ENCODE data around the gene MRPL58.
A peak's percentile ranks its signal among the peaks of the same experiment; 100 is the strongest.
"Not testable (repeated sequence)": the region's sequence is repeated elsewhere in the genome, so short reads cannot be mapped to it uniquely, and the experiment has no call there.

Gene MRPL58

DNA sequence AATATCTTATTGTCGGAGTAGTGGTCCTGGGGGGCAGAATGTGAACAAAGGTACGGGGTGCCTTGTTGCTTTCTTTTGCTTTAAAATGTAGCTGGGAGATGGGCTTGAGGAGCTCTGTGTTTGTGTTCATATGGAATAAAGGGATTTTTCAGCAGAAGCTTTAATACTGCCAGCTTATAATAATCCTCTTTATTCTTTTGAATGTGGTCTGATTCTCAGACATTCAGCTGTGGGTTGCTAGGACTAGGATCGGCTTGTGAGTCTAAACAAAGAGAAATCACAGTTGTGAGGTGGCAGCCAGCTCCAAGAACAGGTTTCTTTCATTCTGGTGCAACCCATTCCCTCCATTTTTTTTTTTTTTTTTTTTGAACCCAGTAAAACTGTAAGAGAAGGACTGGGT lies 7.2 kb downstream of the MRPL58 start:
- no peak for DNase-seq

GRCh38 chr17:75020331-75021110 lies 8.1 kb downstream of the MRPL58 start:
- no peak for DNase-seq

DNA sequence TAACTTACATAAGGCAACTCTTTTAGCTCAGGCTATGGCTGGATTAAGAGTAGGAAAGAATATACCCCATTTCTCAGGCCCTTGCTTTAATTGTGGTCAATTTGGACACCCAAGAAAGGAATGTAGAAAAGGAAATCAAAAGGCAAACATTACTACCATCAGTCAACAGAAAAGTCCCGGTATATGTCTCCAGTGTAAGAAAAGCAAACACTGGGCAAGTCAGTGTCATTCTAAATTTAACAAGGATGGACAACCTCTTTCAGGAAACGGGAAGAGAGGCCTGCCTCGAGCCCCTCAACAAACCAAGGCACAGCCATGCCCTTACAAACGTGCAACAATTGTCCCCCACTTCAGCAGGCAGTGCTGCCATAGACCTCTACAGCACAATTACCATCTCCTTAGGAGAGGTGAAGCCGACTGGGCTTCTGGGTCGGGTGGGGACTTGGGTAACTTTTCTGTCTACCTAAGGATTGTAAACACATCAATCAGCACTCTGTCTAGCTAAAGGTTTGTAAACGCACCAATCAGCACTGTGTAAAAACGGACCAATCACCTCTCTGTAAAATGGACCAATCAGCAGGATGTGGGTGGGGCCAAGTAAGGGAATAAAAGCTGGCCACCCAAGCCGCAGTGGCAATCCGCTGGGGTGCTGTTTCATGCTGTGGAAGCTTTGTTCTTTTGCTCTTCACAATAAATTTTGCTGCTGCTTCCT lies 12.4 kb downstream of the MRPL58 start:
- peak; percentile 27 for DNase-seq

- DNase-seq, result not testable (repeated sequence)
These were observed 12.9 kb downstream of the MRPL58 start for GRCh38 chr17:75025398-75025734.

GRCh38 chr17:75026650-75027049 lies 14.2 kb downstream of the MRPL58 start:
- DNase-seq, result not testable (repeated sequence)

DNA sequence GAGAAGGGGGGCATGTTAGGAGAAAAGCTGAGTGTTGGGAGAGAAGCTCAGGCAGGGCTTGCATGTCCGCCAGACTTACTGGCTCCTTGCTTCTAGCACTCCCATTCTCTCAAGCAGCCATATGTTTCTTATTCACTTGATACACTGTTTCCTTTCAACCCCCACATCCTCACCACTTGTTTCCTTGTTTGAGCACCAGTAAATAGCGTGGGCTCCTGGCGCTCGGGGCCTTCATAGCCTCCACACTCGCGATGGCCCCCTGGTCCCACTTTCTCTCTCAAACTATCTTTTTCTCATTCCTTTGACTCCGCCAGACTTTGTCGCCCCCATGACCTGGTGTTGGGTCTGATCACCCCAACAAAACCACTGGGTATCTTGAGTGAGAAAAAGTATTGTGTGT lies 17.7 kb downstream of the MRPL58 start:
- no peak for DNase-seq

DNA sequence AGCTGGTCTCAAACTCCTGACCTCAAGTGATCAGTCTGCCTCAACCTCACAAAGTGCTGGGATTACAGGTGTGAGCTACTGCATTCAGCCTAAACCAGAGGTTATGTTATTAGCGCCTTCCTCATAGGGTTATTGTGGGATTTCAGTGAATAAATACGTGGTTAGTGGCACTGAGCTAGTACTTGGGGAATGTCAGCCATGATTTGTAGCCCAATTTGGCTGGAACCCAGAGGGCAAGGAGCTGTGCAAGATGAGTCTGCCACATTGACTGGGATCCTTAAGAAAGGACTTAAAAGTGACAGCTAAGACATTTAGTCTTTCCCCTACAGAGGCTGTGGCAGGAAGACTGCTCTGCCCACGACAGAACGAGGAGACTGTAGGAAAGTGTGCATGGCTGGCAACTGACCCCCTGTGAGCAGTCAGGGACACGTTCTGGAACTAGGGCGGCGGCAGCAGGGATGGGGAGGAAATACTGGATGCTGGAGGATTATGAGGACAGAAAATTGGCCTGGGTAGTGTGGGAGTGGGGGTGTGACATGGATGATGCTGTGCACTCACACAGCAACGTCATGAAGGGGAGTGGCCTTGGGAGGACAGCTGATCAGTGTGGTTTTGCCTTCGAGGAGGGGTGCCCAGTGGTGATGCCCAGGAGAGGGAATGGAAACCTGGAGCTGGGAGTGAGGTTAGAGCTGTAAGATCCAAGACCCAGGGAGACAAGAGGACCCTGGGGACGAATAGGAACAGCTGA lies 19.7 kb downstream of the MRPL58 start:
- DNase-seq, result peak; percentile 52

- DNase-seq, result no peak
These were observed 20.3 kb downstream of the MRPL58 start for GRCh38 chr17:75032720-75033280.

GRCh38 chr17:75033346-75034235 lies 21.1 kb downstream of the MRPL58 start:
- DNase-seq, result peak; percentile 78

- DNase-seq, result peak; percentile 82
These were observed 21.9 kb downstream of the MRPL58 start for GRCh38 chr17:75034236-75034908.

- DNase-seq, result peak; percentile 97
These were observed 24.3 kb downstream of the MRPL58 start for GRCh38 chr17:75036643-75037268.

GRCh38 chr17:75039238-75039637 lies 26.8 kb downstream of the MRPL58 start:
- no peak for DNase-seq

DNA sequence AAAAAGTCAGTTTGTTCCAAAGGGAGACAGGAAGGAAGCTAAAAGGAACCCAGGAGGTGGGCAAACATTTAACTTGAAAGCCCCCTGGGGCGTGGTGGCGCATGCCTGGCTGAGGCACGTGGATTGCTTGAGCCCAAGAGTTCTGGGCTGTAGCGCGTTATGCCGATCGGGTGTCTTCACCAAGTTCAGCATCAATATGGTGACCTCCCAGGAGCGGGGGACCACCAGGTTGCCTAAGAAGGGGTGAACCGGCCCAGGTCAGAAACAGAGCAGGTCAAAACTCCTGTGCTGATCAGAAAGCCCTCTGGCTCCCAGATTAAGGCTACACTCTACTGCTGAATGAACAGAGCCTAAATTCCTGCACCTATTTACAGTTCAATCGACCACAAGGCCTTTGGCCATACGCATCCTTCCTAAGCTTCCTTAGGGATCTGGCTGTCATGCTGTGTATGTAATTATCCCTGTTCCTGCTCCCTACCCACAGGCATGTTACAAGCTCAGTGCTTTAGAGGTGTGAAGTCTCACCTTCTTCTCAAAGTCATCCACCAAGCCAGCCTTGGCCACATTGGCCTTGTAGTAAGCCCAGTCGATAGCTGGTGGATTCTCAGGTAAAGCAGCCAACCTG lies 29.3 kb downstream of the MRPL58 start:
- no peak for DNase-seq

GRCh38 chr17:75043789-75044188 lies 31.3 kb downstream of the MRPL58 start:
- DNase-seq, result not testable (repeated sequence)

DNA sequence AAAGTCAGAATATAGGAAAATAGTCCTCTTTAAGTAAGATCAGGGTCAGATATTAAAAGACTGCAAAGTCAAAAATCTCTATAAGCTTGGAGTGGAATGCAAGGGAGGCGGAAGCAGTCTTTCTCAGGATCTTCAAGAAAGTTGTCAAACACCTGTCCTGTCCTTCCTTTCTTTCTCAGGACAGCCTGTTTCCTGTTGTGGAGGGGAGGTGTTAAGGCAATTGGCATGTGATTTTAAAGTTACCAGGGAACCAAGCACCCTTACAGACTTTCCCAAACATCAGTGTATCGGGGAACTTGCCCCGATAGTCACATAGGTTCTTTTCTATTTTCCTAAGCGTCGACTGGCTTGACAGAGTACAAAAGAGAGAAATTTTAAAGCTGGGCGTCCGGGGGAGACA lies 32.2 kb downstream of the MRPL58 start:
- no peak for DNase-seq

DNA sequence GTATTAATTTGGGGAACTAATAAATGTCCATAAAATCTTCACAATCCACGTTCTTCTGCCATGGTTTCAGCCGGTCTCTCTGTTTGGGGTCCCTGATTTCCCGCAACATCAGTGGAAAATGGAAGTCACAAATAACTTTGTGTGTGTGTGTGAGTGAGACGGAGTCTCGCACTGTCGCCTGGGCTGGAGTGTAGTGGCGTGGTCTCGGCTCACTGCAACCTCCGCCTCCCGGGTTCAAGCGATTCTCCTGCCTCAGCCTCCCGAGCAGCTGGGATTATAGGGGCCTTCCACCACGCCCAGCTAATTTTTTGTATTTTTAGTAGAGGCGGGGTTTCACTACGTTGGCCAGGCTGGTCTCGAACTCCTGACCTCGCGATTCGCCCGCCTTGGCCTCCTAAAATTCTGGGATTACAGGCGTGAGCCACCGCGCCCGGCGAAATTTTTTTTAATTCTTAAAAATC lies 33.5 kb downstream of the MRPL58 start:
- not testable (repeated sequence) for DNase-seq

GRCh38 chr17:75046407-75047289 lies 34.2 kb downstream of the MRPL58 start, which contains the start of the genes ATP5PD and KCTD2:
ATP5PD (minus strand) TSS chr17:75046969; CDS start chr17:75042650, 4,319 bp downstream.
KCTD2 (plus strand) TSS chr17:75047225; CDS start chr17:75047251, 26 bp downstream.
- peak; percentile 96 for DNase-seq

- no peak for DNase-seq
These were observed 35.1 kb downstream of the MRPL58 start for GRCh38 chr17:75047398-75048098.

Data from CD4-positive, alpha-beta T cell treated with Interleukin-4 for 4 hours (primary cell).